ENCODE data around the gene TMTC1. TPM values are rescaled to one million over a fixed set of nuclear protein-coding genes. Genes with fewer than 3 reads are reported as not detected.

The TMTC1 gene
- total RNA-seq, 2 donors from 2014 or later, result 4.5 to 7.7 TPM

- no peak for DNase-seq
- intact Hi-C loops (cut with DNase I, micrococcal nuclease), result no loop called here
- ATAC-seq, result no peak
Measured at GRCh38 chr12:29537298-29537697, 246.4 kb downstream of the TMTC1 start.

GRCh38 chr12:29534935-29535334 lies 248.8 kb downstream of the TMTC1 start:
- DNase-seq, result no peak
- intact Hi-C loops (cut with DNase I, micrococcal nuclease), result no loop called here

GRCh38 chr12:29533815-29534489 lies 249.8 kb downstream of the TMTC1 start:
- DNase-seq (no peak), ATAC-seq (no peak)
- intact Hi-C loops (cut with DNase I, micrococcal nuclease), result no loop called here

More at GRCh38 chr12:29534935-29535334, 248.8 kb downstream of the TMTC1 start:
- ATAC-seq, result no peak

GRCh38 chr12:29531471-29531870 lies 252.3 kb downstream of the TMTC1 start:
- DNase-seq (no peak), ATAC-seq (no peak)
- intact Hi-C loops (cut with DNase I, micrococcal nuclease), result no loop called here

GRCh38 chr12:29530436-29530835 lies 253.3 kb downstream of the TMTC1 start:
- DNase-seq (no peak), ATAC-seq (no peak)
- intact Hi-C loops (cut with DNase I, micrococcal nuclease), result no loop called here

GRCh38 chr12:29528161-29528560 lies 255.6 kb downstream of the TMTC1 start:
- intact Hi-C loops (cut with DNase I, micrococcal nuclease), result no loop called here
- ATAC-seq, result no peak
- DNase-seq, result no peak

- intact Hi-C loops (cut with DNase I, micrococcal nuclease), result no loop called here
Measured at GRCh38 chr12:29521951-29522350, 261.8 kb downstream of the TMTC1 start.

GRCh38 chr12:29519585-29520182 lies 264.1 kb downstream of the TMTC1 start:
- intact Hi-C loops (cut with DNase I, micrococcal nuclease), result no loop called here

More at GRCh38 chr12:29521951-29522350, 261.8 kb downstream of the TMTC1 start:
- DNase-seq (no peak), ATAC-seq (no peak)

GRCh38 chr12:29518407-29518806 lies 265.3 kb downstream of the TMTC1 start:
- intact Hi-C loops (cut with DNase I, micrococcal nuclease), result no loop called here
- ATAC-seq (no peak), DNase-seq (no peak)

More at GRCh38 chr12:29519585-29520182, 264.1 kb downstream of the TMTC1 start:
- no peak for ATAC-seq
- DNase-seq, result peak in 1 of 2 donors; percentile 13

- DNase-seq (peak in 1 of 2 donors; percentile 13), ATAC-seq (peak; percentile 71)
- intact Hi-C loops (cut with DNase I, micrococcal nuclease), result no loop called here
Measured at GRCh38 chr12:29517264-29517663, 266.5 kb downstream of the TMTC1 start.

- no peak for ATAC-seq
- intact Hi-C loops (cut with DNase I, micrococcal nuclease), result no loop called here
- no peak for DNase-seq
Measured at GRCh38 chr12:29516431-29516875, 267.3 kb downstream of the TMTC1 start.

- DNase-seq, result no peak
- ATAC-seq, result no peak
- intact Hi-C loops (cut with DNase I, micrococcal nuclease), result no loop called here
Measured at GRCh38 chr12:29510591-29511185, 273.1 kb downstream of the TMTC1 start.

GRCh38 chr12:29509503-29509902 lies 274.2 kb downstream of the TMTC1 start:
- DNase-seq (no peak), ATAC-seq (no peak)
- intact Hi-C loops (cut with DNase I, micrococcal nuclease), result no loop called here

GRCh38 chr12:29508949-29509348 lies 274.8 kb downstream of the TMTC1 start:
- intact Hi-C loops (cut with DNase I, micrococcal nuclease), result no loop called here
- DNase-seq, result no peak
- ATAC-seq, result no peak

- intact Hi-C loops (cut with DNase I, micrococcal nuclease), result no loop called here
- ATAC-seq (no peak), DNase-seq (no peak)
Measured at GRCh38 chr12:29505122-29505521, 278.6 kb downstream of the TMTC1 start.

- intact Hi-C loops (cut with DNase I, micrococcal nuclease), result no loop called here
Measured at GRCh38 chr12:29503283-29503682, 280.5 kb downstream of the TMTC1 start.

GRCh38 chr12:29499235-29499634 lies 284.5 kb downstream of the TMTC1 start:
- no peak for ATAC-seq
- intact Hi-C loops (cut with DNase I, micrococcal nuclease), result no loop called here

More at GRCh38 chr12:29503283-29503682, 280.5 kb downstream of the TMTC1 start:
- ATAC-seq, result no peak
- no peak for DNase-seq

GRCh38 chr12:29497588-29497987 lies 286.2 kb downstream of the TMTC1 start, which contains the start of gene OVCH1:
Gene OVCH1, minus strand, starts transcription at chr12:29497686. Its CDS starts 0 bp downstream, at chr12:29497686.
- intact Hi-C loops (cut with DNase I, micrococcal nuclease), result no loop called here
- no peak for ATAC-seq
- DNase-seq, result no peak

More at GRCh38 chr12:29499235-29499634, 284.5 kb downstream of the TMTC1 start:
- no peak for DNase-seq

- DNase-seq (no peak), ATAC-seq (no peak)
- intact Hi-C loops (cut with DNase I, micrococcal nuclease), result no loop called here
Measured at GRCh38 chr12:29492891-29493290, 290.9 kb downstream of the TMTC1 start.

GRCh38 chr12:29486972-29487371 lies 296.8 kb downstream of the TMTC1 start:
- intact Hi-C loops (cut with DNase I, micrococcal nuclease), result no loop called here
- DNase-seq (no peak), ATAC-seq (no peak)
